GM23338 (cell line): ENCODE measurements around the gene THRA. TPM values are rescaled to one million over a fixed set of nuclear protein-coding genes. Genes with fewer than 3 reads are reported as not detected.

ENCODE experiments used
- CTCF ChIP-seq, 2 experiments: fragments of 200-600 bp in 1 of 2; sonication (generic) in 1 of 2; conservative IDR thresholded peaks; 2 replicates each; pipeline versions ENCODE4 v1.5.1 to v1.6.1; 2016 to 2017; ENCODE audit warnings: antibody characterized with exemption in 2 of 2, low read depth in 2 of 2, mild to moderate bottlenecking in 2 of 2, moderate library complexity in 1 of 2
- EZH2 ChIP-seq: fragments of 200-600 bp; sonication (generic); IDR thresholded peaks from one replicate; pipeline ENCODE4 v1.8.0; 2017; ENCODE audit warnings: antibody characterized with exemption, mild to moderate bottlenecking, low read depth; ENCODE audit not compliant: unreplicated experiment
- NANOG ChIP-seq: IDR thresholded peaks from 2 replicates; pipeline ENCODE4 v1.6.1; 2016; ENCODE audit warnings: antibody characterized with exemption, borderline replicate concordance
- POLR2AphosphoS5 ChIP-seq: IDR thresholded peaks from 2 replicates; pipeline ENCODE4 v1.6.1; 2016; ENCODE audit warnings: antibody characterized with exemption, low read depth
- REST ChIP-seq: IDR thresholded peaks from one replicate; pipeline ENCODE4 v1.6.1; 2018; ENCODE audit warnings: antibody characterized with exemption; ENCODE audit not compliant: unreplicated experiment
- ZNF114 ChIP-seq: fragments of 250-450 bp; sonication (Bioruptor Pico); IDR thresholded peaks from 2 replicates; pipeline ENCODE4 v1.5.0; 2020; ENCODE audit warnings: mild to moderate bottlenecking, moderate library complexity
- ZNF462 ChIP-seq: fragments of 250-450 bp; sonication (Bioruptor Pico); IDR thresholded peaks from 2 replicates; pipeline ENCODE4 v1.5.0; 2020; ENCODE audit warnings: mild to moderate bottlenecking, moderate library complexity
- polyA plus RNA-seq: library from polyadenylated mRNA; unstranded; fragments of >200 nt; fragmentation: Nextera tagmentation; extraction: Ambion mirVana; gene quantifications from 2 replicates; pipeline ENCODE4 v1.2.1, GENCODE V29; 2016
- total RNA-seq: library from RNA; depleted of rRNA; stranded (reverse); fragments of >200 nt; shearing (Covaris generic); gene quantifications from 2 replicates; pipeline ENCODE4 v1.2.3, GENCODE V29; 2014

The THRA gene
- total and polyA plus RNA-seq, 2 experiments from 2014 or later: 3.4 to 10.5 TPM

GRCh38 chr17:40093580-40094201, 30.9 kb downstream of the THRA start (continued):
- TF ChIP-seq ZNF462 (CRISPR knock-in tag) (no peak), NANOG (no peak), EZH2 (no peak), CTCF (conservative IDR thresholded peaks at IDR 0.05; ENCODE audit: low read depth in 2 of 2) (no peak), REST (no peak), POLR2AphosphoS5 (no peak), ZNF114 (CRISPR knock-in tag) (no peak)
